ENCODE results near the gene PIANP.
A peak's percentile ranks its signal among the peaks of the same experiment; 100 is the strongest.
"Not testable (repeated sequence)": the region's sequence is repeated elsewhere in the genome, so short reads cannot be mapped to it uniquely, and the experiment has no call there.

Gene PIANP

GRCh38 chr12:6700646-6701051 is at the start of gene PIANP:
Gene PIANP, minus strand, starts transcription at chr12:6700815. Its CDS starts 2,754 bp downstream, at chr12:6698061.
- no peak for DNase-seq (ENCODE audit: low read depth in 2 of 3, low spot score in 2 of 3)

DNA sequence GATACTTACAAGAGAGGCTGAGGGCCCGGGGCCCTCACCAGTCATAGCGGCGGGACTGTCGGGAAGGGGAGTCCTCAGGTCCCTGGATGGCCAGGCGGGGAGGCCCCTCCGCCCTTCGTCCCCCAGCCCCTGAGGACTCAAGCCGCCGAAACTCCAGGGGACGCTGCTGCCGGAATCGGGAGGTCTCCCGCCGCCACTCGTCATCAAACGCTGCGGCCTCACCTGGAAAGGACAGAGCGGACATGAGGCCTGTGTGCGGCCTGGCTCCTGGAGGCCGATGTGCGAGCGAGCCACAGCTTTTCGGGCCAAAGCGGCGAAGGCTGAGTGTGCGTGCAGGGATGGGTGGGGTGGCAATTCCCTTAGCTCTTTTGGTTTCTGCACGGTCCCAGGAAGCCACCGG is 48.1 kb upstream of the PIANP start:
- DNase-seq (ENCODE audit: low read depth in 2 of 3, low spot score in 2 of 3): no peak

DNA sequence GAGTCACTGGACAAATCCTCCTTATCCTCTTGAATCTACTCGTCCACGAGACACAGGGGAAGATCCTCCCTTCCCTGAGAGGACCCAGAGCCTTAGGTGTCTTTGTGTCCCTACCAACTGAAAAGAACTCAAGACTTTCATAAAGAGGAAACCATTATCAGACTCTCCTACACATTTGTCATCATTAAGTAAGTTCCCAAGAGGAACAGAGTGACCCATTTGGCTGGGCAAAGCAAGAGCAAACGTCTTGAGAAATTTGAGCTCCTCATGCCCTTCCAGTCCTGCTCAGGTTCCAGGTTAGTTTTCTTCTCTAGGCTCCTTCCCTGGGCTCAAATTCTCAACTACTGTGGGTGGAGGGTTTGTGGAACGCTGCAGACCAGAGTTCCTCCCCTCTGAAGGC is 46.6 kb upstream of the PIANP start:
- no peak for DNase-seq (ENCODE audit: low read depth in 2 of 3, low spot score in 2 of 3)

- DNase-seq (ENCODE audit: low read depth in 2 of 3, low spot score in 2 of 3): no peak
Observed at GRCh38 chr12:6745741-6746525, 45.3 kb upstream of the PIANP start.

DNA sequence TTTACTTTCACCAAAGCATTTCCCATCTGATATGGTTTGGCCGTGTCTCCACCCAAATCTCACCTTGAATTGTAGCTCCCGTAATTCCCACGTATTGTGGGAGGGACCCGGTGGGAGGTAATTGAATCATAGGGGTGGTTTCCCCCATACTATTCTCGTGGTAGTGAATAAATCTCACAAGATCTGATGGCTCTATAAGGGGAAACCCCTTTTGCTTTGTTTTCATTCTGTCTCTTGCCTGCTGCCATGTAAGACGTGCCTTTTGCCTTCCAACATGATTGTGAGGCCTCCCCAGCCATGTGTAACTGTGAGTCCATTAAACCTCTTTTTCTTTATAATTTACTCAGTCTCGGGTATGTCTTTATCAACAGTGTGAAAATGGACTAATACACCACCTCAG is 42.7 kb upstream of the PIANP start:
- DNase-seq (ENCODE audit: low read depth in 2 of 3, low spot score in 2 of 3): not testable (repeated sequence)

GRCh38 chr12:6742834-6743233 is 42.2 kb upstream of the PIANP start:
- no peak for DNase-seq (ENCODE audit: low read depth in 2 of 3, low spot score in 2 of 3)

- DNase-seq (ENCODE audit: low read depth in 2 of 3, low spot score in 2 of 3): not testable (repeated sequence)
Observed at GRCh38 chr12:6742080-6742479, 41.5 kb upstream of the PIANP start.

- DNase-seq (ENCODE audit: low read depth in 2 of 3, low spot score in 2 of 3): no peak
Observed at GRCh38 chr12:6736754-6737153, 36.1 kb upstream of the PIANP start.

DNA sequence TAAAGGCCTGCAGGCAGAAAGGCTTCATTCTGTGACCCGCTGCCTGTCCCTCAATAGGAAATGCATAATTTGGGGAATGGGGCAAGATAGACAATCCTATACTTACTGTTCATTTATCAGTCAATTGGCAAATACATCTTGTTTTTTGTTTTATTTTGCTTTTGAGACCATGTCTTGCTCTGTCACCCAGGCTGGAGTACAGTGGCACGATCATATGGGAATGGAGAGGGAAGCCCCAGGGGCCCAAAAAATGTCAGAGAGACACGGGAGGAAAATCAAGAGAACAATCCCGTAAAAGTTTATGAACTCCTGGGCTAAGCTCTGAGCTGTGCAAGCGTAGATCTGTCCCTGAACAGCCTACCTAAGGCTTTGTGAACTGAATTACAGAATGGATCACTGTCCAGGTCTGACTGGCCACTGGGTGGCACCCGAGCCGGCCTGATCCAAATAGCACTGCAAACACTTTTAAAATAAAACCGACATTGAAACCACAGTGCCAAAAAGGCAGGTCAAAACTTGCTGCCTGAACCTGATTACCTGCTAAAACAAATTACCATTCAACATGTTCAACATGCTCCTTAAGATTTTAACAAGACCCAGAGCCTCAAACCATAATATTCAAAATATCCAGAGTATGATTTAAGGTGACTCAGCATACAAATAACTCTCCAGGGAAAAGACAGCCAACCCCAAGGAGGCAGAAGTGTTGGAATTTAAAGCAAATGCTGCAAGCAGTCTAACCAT is 35.0 kb upstream of the PIANP start:
- DNase-seq (ENCODE audit: low read depth in 2 of 3, low spot score in 2 of 3): no peak

DNA sequence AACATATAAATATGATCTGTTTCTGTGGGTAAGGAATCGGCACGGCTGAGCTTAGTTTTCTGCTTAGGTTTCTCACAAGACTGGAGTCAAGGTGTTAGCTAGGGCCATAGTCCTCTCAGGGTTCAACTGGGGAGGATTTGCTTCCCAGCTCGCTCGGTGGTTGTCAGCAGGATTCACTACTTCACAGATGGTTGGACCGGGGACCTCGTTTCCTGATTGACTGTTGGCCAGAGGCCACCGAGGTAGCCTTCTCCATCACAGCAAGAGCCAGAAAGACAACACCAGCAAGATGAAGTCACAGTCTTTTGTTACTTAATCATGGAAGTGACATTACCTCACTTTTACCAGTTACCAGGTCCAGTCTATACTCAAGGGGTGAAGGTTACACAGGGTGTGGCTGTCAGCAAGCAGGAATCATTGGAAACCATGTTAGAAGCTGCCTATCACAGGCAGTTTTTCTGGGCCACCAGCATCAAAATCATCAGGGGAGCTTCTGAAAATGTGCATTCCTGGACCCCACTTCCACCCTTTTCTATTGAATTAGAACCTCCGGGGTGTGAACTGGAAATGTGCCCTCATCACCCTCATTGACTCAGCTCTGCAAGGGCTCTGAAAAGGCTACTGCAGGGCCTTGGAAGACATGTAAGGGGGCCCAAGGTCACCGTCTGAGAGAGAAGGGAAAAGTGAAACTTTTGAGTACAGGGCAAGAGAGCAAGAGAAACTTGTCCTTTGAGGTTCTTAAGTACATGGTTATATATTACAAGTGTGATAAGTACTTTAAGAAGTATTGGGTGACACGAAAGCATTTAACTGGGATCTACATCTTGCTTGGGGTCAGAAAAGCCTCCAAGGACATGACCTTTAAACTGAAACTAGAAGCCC is 34.1 kb upstream of the PIANP start:
- DNase-seq (ENCODE audit: low read depth in 2 of 3, low spot score in 2 of 3): no peak

DNA sequence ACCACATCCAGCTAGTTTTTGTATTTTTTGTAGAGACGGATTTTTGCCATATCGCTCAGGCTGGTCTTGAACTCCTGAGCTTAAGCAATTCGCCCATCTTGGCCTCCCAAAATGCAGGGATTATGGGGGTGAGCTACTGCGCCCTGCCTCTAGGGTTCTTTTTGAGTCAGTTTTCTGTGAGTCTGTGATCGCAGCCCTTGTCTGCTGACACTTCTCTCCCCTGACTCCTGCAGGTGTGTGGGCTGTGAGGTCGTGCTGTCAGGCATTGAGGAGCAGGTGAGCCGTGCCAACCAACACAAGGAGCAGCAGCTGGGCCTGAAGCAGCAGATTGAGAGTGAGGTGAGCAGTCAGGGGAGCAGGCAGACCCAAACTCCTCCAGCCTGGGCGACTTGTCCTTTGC is 29.6 kb upstream of the PIANP start:
- DNase-seq (ENCODE audit: low read depth in 2 of 3, low spot score in 2 of 3): no peak

DNA sequence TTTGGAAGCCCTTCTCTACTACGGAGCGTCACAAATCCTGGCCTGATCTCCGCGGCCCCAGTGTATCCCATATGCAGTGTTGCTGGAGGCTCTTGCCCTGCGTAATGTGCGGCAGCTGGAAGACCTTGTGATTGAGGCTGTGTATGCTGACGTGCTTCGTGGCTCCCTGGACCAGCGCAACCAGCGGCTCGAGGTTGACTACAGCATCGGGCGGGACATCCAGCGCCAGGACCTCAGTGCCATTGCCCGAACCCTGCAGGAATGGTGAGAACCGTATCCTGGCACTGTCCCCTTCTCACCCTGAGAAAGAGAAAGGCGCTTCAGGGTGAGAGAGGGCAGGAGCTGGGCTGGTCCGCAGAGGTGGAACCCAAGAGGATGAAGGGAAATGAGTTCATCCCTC is 28.6 kb upstream of the PIANP start:
- DNase-seq (ENCODE audit: low read depth in 2 of 3, low spot score in 2 of 3): no peak

GRCh38 chr12:6725350-6725749 is 24.7 kb upstream of the PIANP start:
- no peak for DNase-seq (ENCODE audit: low read depth in 2 of 3, low spot score in 2 of 3)

DNA sequence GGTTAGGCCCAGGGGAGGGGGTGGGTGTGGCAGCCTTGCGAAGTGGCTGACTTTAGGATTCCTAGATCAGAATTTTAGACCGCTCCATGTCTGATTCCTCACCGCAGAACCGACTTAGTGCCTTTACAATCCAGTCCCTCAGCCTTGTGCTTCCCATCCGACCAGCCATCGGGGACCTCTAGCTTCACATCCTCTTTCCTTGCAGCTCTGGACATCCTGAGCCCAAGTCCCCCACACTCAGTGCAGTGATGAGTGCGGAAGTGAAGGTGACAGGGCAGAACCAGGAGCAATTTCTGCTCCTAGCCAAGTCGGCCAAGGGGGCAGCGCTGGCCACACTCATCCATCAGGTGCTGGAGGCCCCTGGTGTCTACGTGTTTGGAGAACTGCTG is 23.8 kb upstream of the PIANP start:
- DNase-seq (ENCODE audit: low read depth in 2 of 3, low spot score in 2 of 3): no peak

DNA sequence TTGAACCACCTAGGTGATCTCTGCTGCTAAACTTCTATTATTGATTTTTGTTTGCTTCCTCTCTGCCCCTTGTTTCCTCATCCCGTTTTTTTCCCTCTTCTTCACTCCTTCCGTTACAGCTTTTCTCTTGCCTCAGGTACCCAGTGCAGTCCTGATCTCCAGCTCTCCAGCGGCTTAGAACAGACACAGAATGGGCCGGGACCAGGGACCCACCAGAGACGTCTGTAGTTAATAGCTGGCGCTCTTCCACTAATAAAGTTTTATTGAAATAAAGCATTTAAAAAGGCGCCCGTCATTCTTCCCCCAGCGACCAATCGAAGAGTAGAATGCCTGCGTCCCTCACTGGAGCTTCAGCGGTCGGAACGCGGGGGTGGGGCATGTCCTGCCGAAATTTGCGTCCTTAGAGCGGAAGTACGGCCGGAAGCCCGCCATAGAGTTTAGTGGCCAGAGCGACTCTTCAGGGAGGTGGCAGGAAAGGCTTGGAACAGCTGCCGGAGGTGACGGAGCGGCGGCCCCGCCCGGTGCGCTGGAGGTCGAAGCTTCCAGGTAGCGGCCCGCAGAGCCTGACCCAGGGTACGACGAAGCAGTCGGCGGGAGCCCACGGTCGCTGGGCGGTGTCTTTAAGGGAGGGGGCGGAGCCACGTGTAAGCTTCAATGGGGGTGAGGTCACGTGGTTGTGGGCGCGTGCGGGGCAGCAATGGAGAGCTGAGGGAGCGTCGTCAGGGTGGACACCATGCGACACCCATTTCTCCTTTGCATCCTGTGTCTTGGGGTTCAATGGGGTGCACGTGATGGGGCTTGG is 23.2 kb upstream of the PIANP start, which contains the start of gene COPS7A:
Gene COPS7A (plus strand): TSS at position 440 of the 802 bp plus-strand sequence. CDS start 611 bp downstream, outside the sequence.
- DNase-seq (ENCODE audit: low read depth in 2 of 3, low spot score in 2 of 3): peak; percentile 70 to 95 (median 84)

- no peak for DNase-seq (ENCODE audit: low read depth in 2 of 3, low spot score in 2 of 3)
Observed at GRCh38 chr12:6722863-6723262, 22.2 kb upstream of the PIANP start.

DNA sequence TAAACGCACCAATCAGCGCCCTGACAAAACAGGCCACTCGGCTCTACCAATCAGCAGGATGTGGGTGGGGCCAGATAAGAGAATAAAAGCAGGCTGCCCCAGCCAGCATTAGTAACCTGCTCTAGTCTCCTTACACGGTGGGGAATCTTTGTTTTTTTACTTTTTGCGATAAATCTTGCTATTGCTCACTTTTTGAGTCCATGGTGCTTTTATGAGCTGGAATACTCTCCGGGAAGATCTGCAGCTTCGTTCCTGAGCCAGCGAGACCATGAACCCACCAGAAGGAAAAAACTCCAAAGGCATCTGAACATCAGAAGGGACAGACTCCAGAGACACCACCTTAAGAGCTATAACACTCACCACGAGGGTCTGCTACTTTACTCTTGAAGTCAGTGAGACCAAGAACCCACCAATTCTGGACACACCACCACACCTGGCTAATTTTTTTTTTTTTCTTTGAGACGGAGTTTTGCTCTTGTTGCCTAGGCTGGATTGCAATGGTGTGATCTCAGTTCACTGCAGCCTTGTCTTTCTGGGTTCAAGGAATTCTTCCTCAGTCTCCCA is 16.3 kb upstream of the PIANP start:
- no peak for DNase-seq (ENCODE audit: low read depth in 2 of 3, low spot score in 2 of 3)

DNA sequence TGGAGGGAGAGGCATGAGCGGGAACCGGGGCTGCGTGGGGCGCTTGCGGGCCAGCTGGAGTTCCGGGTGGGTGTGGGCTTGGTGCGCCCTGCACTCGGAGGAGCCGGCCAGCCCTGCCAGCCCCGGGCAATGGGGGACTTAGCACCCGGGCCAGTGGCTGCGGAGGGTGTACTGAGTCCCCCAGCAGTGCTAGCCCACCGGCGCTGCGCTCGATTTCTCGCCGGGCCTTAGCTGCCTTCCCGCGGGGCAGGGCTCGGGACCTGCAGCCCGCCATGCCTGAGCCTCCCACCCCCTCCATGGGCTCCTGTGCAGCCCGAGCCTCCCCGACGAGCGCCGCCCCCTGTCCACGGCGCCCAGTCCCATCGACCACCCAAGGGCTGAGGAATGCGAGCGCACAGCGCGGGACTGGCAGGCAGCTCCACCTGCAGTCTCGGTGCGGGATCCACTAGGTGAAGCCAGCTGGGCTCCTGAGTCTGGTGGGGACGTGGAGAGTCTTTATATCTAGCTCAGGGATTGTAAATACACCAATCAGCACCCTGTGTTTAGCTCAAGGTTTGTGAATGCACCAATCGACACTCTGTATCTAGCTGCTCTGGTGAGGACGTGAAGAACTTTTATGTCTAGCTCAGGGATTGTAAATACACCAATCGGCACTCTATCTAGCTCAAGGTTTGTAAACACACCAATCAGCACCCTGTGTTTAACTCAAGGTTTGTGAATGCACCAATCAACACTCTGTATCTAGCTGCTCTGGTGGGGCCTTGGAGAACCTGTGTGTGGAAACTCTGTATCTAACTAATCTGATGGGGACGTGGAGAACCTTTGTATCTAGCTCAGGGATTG is 15.6 kb upstream of the PIANP start:
- not testable (repeated sequence) for DNase-seq (ENCODE audit: low read depth in 2 of 3, low spot score in 2 of 3)

DNA sequence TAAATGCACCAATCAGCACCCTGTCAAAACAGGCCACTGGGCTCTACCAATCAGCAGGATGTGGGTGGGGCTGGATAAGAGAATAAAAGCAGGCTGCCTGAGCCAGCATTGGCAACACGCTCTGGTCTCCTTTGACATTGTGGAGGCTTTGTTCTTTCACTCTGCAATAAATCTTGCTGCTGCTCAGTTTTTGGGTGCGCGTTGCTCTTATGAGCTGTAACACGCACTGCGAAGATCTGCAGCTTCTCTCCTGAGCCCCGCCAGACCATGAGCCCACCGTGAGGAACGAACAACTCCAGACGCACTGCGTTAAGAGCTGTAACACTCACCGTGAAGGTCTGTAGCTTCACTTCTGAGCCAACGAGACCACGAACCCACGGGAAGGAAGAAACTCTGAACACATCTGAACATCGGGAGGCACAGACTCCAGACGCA is 8.4 kb upstream of the PIANP start:
- DNase-seq (ENCODE audit: low read depth in 2 of 3, low spot score in 2 of 3): no peak
